Measurements from ENCODE around the gene NAAA. TPM values are rescaled to one million over a fixed set of nuclear protein-coding genes. Genes with fewer than 3 reads are reported as not detected.
A peak's percentile ranks its signal among the peaks of the same experiment; 100 is the strongest.
"Not testable (repeated sequence)": the region's sequence is repeated elsewhere in the genome, so short reads cannot be mapped to it uniquely, and the experiment has no call there.

The NAAA gene
- total and polyA plus RNA-seq, 10 donors, result 18.3 to 214 (median 97.2) TPM

- TF ChIP-seq POLR2A (IDR thresholded peaks at IDR 0.05) (no peak), POLR2AphosphoS5 (IDR thresholded peaks at IDR 0.05) (no peak), CTCF (IDR thresholded peaks at IDR 0.05 in 8 of 11, conservative IDR thresholded peaks at IDR 0.05 in 3 of 11) (no peak)
- Histone ChIP-seq H3K27ac (no peak overlapping the region), H3K4me1 (peaks cover 0 to 3% (median 0%) of the 10 kb centered on the region in 6 donors), H3K9me3 (peaks cover 0 to 12% (median 3%) of the 10 kb centered on the region in 8 donors), H3K36me3 (peaks cover 5 to 100% (median 85%) of the 10 kb centered on the region in 6 donors), H3K27me3 (replicated peaks in 1 of 7) (no peaks in the 10 kb centered on the region), H3K4me3 (no peak overlapping the region)
- intact Hi-C loops (cut with DNase I; ENCODE audit: low total_unique reads), result no loop called here
- WGBS, 5 donors, result 39 to 47% (median 43%) methylated on average over 2 of the region's 2 CpGs
- no peak for DNase-seq
Observed at GRCh38 chr4:75963558-75963957, 22.7 kb upstream of the NAAA start.

- H3K27ac ChIP-seq; H3K27me3 ChIP-seq (replicated peaks in 1 of 7); H3K4me3 ChIP-seq; intact Hi-C loops (cut with DNase I; ENCODE audit: low total_unique reads); H3K4me1 ChIP-seq; DNase-seq: not testable (repeated sequence)
- 88 to 99% (median 97%) methylated on average over 3 to 4 of the region's 4 CpGs for WGBS, 5 donors
- Histone ChIP-seq H3K36me3 (peaks cover 13 to 100% (median 86%) of the 10 kb centered on the region in 6 donors), H3K9me3 (peaks cover 0 to 12% (median 3%) of the 10 kb centered on the region in 8 donors)
Observed at GRCh38 chr4:75962072-75962471, 21.3 kb upstream of the NAAA start.

DNA sequence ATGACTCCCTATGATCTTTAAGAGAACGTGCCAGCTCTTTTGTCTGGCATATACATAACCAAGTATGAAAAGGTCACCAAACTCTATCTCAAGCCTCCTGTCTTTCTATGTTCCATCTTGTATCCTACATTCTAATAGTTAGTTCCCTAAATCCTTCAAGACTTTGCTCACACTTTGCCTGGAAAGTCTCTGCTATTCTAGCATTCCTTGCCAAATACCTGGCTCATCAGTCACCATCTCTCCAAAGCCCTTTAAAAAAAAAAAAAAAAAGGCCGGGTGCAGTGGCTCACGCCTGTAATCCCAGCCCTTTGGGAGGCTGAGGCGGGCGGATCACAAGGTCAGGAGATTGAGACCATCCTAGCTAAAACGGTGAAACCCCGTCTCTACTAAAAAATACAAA is 17.7 kb upstream of the NAAA start:
- H3K4me3 ChIP-seq; H3K4me1 ChIP-seq; H3K27ac ChIP-seq; H3K9me3 ChIP-seq; H3K27me3 ChIP-seq (replicated peaks in 1 of 7); DNase-seq; intact Hi-C loops (cut with DNase I; ENCODE audit: low total_unique reads): not testable (repeated sequence)
- 89 to 99% (median 95%) methylated on average over 5 to 7 of the region's 7 CpGs for WGBS, 5 donors
- peaks cover 9 to 100% (median 89%) of the 10 kb centered on the region in 6 donors for H3K36me3 ChIP-seq

DNA sequence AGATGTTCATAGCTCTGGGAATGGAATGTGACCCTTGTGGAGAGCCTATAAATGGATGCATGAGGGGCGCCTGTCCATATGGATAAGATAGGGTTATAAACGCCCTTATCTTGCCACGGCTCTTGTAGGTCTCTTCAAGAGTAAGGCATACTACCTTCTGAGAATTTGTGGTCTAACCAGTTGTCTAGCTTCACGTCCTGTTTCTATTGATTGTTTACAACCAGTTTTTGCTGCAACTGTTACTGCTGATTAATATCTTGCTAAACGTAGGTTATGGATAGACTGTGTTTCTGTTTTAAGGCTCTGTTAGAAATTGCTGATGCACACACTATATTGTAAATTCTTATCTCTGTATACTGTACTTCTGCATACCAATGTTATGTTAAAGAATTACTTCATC is 14.0 kb upstream of the NAAA start:
- H3K27me3 ChIP-seq (replicated peaks in 1 of 7); H3K4me3 ChIP-seq; H3K9me3 ChIP-seq; DNase-seq; intact Hi-C loops (cut with DNase I; ENCODE audit: low total_unique reads); H3K27ac ChIP-seq; H3K4me1 ChIP-seq: not testable (repeated sequence)
- WGBS, 5 donors, result 75 to 89% (median 88%) methylated on average over 5 of the region's 5 CpGs
- peaks cover 8 to 100% (median 94%) of the 10 kb centered on the region in 6 donors for H3K36me3 ChIP-seq

- 56 to 90% (median 85%) methylated on average over 2 of the region's 2 CpGs for WGBS, 5 donors
- TF ChIP-seq CTCF (IDR thresholded peaks at IDR 0.05 in 8 of 11, conservative IDR thresholded peaks at IDR 0.05 in 3 of 11) (no peak), POLR2AphosphoS5 (IDR thresholded peaks at IDR 0.05) (no peak), POLR2A (IDR thresholded peaks at IDR 0.05) (no peak)
- Histone ChIP-seq H3K9me3 (no peaks in the 10 kb centered on the region), H3K4me1 (peaks cover 0 to 13% (median 0%) of the 10 kb centered on the region in 6 donors), H3K27ac (peak overlapping the region in 1 of 8 donors; percentile 6), H3K27me3 (replicated peaks in 1 of 7) (no peaks in the 10 kb centered on the region), H3K4me3 (no peak overlapping the region), H3K36me3 (peaks cover 8 to 100% (median 85%) of the 10 kb centered on the region in 6 donors)
- intact Hi-C loops (cut with DNase I; ENCODE audit: low total_unique reads), result no loop called here
- DNase-seq, result no peak
Observed at GRCh38 chr4:75953509-75953908, 12.7 kb upstream of the NAAA start.
